Colonic mucosa (tissue), 4 donors: ENCODE measurements around the gene CCK. TPM values are rescaled to one million over a fixed set of nuclear protein-coding genes. Genes with fewer than 3 reads are reported as not detected.

ENCODE experiments used
- DNase-seq: peaks from one replicate; pipeline ENCODE4 v3.0.0-alpha.2; 2020
- H3K27ac ChIP-seq: fragments of 200-600 bp; one replicate; pipeline ENCODE4 v1.8.0; 2021
- H3K27me3 ChIP-seq: fragments of 200-600 bp; one replicate; pipeline ENCODE4 v1.8.0; 2021
- H3K36me3 ChIP-seq: fragments of 200-600 bp; one replicate; pipeline ENCODE4 v1.8.0; 2021
- H3K4me1 ChIP-seq: fragments of 200-600 bp; one replicate; pipeline ENCODE4 v1.8.0; 2021; ENCODE audit warnings: mild to moderate bottlenecking
- H3K4me3 ChIP-seq: fragments of 200-600 bp; one replicate; pipeline ENCODE4 v1.8.0; 2021
- H3K9ac ChIP-seq, 2 donors: one replicate each; pipeline ENCODE4 v1.7.0; 2013; ENCODE audit warnings: control low read depth in 2 of 2, low read depth in 2 of 2, low read length in 2 of 2
- H3K9me3 ChIP-seq: fragments of 200-600 bp; one replicate; pipeline ENCODE4 v1.8.0; 2021
- intact Hi-C: fragments of 100-400 bp; cut with DNase I; formaldehyde crosslinking; loops from one replicate; pipeline ENCODE4 v1.14.1; 2022
- total RNA-seq, 2 donors: library from RNA; stranded (reverse); fragmentation: NEBNext Ultra II Directional in 1 of 2; extraction: Animal tissue kit (Norgen Biotek cat#: 25700) in 1 of 2; gene quantifications; one replicate each; pipeline ENCODE4 v1.2.1, GENCODE V29; 2021
- TF ChIP-seq, protein P1 (sequence below): fragments of 200-600 bp; IDR thresholded peaks from one replicate; pipeline ENCODE4 v1.8.0; 2022; ENCODE audit warnings: antibody characterized with exemption, mild to moderate bottlenecking
- donor health status: healthy.
- donor health status: DM: no; HTN: no; CAD: no.
- donor health status: DM: no; HTN: no; CAD: no.

Gene CCK
- total RNA-seq, 2 donors from 2014 or later = not detected

DNA sequence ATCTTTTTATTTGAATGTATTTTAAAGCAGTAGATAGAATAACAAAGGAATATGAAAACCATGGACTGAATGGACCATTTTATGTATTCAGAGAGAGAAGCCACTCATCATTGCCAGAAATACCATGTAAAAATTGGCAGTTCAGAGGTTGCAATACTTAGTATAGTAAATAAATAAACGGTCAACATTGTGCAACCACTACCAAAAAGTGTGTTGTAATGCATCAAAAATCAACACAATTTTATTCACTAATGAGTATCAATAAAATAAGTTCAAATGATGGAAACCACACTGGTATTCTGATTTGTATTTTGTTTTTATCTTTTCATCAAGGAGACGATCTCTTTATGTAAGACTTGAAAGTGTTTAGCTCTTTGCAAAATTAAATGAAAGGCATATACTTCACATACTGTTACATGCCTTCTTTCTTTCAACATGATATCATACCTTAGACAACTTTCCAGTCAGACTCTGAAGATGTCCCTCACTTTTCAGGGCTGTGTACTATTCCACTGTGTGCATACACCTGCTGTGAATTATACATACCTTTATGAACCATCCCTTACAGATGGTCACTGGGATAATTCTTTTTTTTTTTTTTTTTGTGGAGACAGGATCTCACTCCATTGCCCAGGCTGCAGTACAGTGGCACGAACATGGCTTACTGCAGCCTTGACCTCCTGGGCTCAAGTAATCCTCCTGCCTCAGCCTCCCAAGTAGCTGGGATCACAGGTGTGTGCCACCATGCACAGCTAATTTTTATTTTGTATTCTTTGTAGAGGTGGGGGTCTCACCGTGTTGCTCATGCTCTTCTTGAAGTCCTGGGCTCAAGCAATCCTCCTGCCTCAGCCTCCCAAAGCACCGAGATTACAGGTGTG is 40.3 kb downstream of the CCK start:
- H3K36me3 ChIP-seq = no peaks in the 10 kb centered on the region
- H3K4me3 ChIP-seq = no peak overlapping the region
- no peaks in the 10 kb centered on the region for H3K9me3 ChIP-seq
- no peaks in the 10 kb centered on the region for H3K27me3 ChIP-seq
- no peaks in the 10 kb centered on the region for H3K4me1 ChIP-seq
- intact Hi-C loops = no loop called here
- no peak overlapping the region for H3K9ac ChIP-seq
- no peak overlapping the region for H3K27ac ChIP-seq
- TF ChIP-seq, protein P1, sequence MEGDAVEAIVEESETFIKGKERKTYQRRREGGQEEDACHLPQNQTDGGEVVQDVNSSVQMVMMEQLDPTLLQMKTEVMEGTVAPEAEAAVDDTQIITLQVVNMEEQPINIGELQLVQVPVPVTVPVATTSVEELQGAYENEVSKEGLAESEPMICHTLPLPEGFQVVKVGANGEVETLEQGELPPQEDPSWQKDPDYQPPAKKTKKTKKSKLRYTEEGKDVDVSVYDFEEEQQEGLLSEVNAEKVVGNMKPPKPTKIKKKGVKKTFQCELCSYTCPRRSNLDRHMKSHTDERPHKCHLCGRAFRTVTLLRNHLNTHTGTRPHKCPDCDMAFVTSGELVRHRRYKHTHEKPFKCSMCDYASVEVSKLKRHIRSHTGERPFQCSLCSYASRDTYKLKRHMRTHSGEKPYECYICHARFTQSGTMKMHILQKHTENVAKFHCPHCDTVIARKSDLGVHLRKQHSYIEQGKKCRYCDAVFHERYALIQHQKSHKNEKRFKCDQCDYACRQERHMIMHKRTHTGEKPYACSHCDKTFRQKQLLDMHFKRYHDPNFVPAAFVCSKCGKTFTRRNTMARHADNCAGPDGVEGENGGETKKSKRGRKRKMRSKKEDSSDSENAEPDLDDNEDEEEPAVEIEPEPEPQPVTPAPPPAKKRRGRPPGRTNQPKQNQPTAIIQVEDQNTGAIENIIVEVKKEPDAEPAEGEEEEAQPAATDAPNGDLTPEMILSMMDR = no peak
- DNase-seq = no peak

DNA sequence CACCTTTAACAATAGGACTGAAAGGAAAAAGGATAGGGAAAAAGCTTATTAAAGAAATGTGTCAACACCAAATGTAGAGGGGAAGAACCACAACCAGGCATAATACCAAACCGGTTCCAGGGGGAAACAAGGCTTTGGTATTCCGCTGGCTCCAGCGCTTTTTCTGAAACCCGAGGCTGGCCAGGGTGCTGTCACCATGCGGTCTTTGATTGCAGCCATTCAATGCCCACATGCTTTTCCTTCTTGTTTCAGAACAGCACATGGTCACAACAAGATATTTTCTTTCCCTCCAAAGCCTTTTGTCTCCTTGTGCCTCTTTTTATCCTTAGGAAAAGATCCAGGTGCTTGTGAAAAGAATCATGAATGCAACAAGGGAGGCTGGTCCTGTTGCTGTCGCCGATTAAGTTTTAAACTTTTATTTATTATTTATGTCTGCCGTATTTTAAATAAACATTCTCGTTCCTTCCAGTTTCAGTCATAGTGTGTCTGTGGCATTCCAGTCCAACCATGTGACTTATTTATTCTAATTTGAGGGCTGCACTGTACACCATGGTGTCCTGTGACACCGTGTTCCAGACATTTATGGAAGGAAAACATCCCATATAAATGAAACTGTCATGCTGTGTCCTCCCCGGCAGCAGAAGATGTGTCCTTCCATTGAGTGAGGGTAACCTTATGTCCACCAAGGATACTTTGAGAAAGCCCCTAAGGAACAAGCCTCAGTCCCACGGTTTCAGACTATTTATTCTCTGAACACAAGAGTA is 41.1 kb downstream of the CCK start:
- Histone ChIP-seq H3K27ac (no peak overlapping the region), H3K9ac (no peak overlapping the region), H3K27me3 (no peaks in the 10 kb centered on the region), H3K36me3 (no peaks in the 10 kb centered on the region), H3K9me3 (no peaks in the 10 kb centered on the region), H3K4me3 (no peak overlapping the region), H3K4me1 (no peaks in the 10 kb centered on the region)
- DNase-seq = no peak
- intact Hi-C loops = no loop called here
- TF ChIP-seq, protein P1 = no peak

DNA sequence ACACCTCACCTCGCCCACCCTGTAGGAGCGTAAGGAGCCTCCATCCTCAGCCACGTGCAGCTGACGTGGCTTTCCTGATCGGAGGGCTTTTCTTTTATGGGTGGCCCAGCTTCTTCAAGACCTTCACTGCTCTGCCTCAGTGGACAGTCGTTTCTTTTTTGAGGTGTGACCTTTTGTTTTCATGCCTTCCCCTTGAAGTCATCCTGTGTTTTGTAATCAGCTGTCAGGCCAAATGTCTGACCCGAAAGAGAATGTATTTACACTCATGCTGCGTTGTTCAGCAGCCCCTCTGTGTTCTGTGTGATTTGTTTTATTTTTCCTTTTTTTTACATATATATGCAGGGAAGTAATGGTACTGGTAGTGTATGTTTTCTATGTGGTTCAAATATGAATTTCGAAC is 41.8 kb downstream of the CCK start:
- Histone ChIP-seq H3K9ac (no peak overlapping the region), H3K9me3 (no peaks in the 10 kb centered on the region), H3K27me3 (no peaks in the 10 kb centered on the region), H3K4me1 (no peaks in the 10 kb centered on the region), H3K4me3 (no peak overlapping the region), H3K36me3 (no peaks in the 10 kb centered on the region), H3K27ac (no peak overlapping the region)
- intact Hi-C loops = no loop called here
- no peak for DNase-seq
- TF ChIP-seq, protein P1 = no peak

DNA sequence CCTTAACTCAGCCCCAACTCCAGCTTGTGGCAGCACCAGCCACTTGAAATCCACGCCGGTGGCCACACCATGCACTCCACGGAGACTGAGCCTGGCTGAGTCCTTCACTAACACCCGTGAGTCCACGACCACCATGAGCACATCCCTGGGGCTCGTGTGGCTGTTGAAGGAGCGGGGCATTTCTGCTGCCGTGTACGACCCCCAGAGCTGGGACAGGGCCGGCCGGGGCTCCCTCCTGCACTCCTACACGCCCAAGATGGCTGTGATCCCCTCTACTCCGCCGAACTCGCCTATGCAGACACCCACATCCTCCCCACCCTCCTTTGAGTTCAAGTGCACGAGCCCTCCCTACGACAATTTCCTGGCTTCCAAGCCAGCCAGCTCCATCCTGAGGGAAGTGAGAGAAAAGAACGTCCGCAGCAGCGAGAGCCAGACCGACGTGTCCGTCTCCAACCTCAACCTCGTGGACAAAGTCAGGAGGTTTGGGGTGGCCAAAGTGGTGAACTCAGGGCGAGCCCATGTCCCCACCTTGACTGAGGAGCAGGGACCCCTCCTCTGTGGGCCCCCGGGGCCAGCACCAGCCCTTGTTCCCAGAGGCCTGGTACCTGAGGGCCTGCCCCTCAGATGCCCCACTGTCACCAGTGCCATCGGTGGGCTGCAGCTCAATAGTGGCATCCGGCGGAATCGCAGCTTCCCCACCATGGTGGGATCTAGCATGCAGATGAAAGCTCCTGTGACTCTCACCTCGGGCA is 42.9 kb downstream of the CCK start:
- Histone ChIP-seq H3K9ac (no peak overlapping the region), H3K36me3 (no peaks in the 10 kb centered on the region), H3K4me3 (no peak overlapping the region), H3K4me1 (no peaks in the 10 kb centered on the region), H3K27ac (no peak overlapping the region), H3K27me3 (no peaks in the 10 kb centered on the region), H3K9me3 (no peaks in the 10 kb centered on the region)
- DNase-seq = no peak
- intact Hi-C loops = no loop called here
- TF ChIP-seq, protein P1 = no peak

DNA sequence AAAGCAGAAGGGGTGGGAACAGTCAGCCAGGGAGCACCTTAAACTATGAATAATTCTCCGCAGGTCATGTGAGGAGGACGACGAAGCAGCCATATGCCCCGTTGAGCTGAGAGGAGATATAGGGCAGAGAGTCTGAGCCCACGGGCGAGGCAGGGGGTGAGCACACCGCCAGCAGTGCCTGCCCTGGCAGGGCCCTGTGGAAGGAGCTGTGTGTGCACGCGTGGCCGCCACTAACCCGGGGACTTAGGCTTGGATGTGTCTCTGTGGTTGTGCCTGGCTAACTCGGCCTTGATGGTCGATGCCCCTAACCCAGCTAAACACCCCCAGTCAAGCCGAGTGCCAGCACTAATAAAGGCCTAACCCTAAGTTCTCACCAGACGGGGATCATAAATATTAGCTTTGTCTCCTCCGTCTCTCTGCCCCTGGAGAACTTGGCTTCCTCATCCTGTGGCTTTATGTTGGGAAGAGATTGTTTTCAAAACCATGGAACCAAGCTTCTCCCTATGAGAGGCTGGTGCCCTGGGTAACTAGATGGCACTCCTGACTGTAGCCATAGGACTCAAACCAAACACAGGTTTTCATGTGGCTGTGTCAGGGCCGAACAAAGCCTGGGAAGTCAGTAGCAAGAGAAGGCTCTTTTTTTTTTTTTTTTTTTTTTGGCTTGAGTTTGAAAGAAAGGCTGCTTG is 45.4 kb downstream of the CCK start:
- H3K9ac ChIP-seq = no peak overlapping the region
- DNase-seq = no peak
- H3K4me3 ChIP-seq = no peak overlapping the region
- H3K4me1 ChIP-seq = no peaks in the 10 kb centered on the region
- intact Hi-C loops = no loop called here
- TF ChIP-seq, protein P1 = no peak
- H3K36me3 ChIP-seq = no peaks in the 10 kb centered on the region
- no peaks in the 10 kb centered on the region for H3K27me3 ChIP-seq
- H3K9me3 ChIP-seq = no peaks in the 10 kb centered on the region
- H3K27ac ChIP-seq = no peak overlapping the region
